ENCODE results near the gene MXD4. TPM values are rescaled to one million over a fixed set of nuclear protein-coding genes. Genes with fewer than 3 reads are reported as not detected.

MXD4 gene
- total RNA-seq, 1 experiment from 2014 or later = 12.8 TPM

DNA sequence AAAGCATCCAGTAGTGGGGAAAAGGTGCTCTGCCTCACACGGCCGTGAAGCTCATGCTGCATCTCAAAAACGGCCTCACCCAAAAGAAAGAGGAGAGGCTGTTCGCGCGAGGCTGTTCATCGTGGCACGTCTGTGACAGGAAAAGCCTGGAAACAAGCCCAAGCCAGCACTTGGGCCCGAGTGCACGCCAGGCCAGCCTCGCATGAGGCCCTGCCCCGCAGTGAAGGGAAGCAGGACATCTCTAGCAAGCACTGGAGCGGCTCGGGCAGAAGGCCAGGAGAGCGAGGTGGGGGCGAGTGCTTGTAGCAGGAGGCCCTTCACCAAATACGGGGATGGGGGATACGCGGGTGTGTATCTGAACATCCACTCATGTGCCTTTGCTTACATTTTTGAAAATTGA lies 39.9 kb upstream of the MXD4 start:
- no peaks in the 10 kb centered on the region for H3K4me1 Mint-ChIP-seq (ENCODE audit: low read depth, unreplicated experiment)
- H3K27me3 Mint-ChIP-seq (ENCODE audit: unreplicated experiment) = peaks cover 17% of the 10 kb centered on the region
- CTCF ChIA-PET = no interaction called here
- no peak for DNase-seq
- intact Hi-C loops (cut with micrococcal nuclease; ENCODE audit: unreplicated experiment) = no loop called here
- H3K9me3 Mint-ChIP-seq (ENCODE audit: low read depth, unreplicated experiment) = peaks cover 2% of the 10 kb centered on the region
- H3K36me3 Mint-ChIP-seq (ENCODE audit: insufficient read depth, unreplicated experiment) = no peaks in the 10 kb centered on the region
- TF ChIP-seq, protein P1, sequence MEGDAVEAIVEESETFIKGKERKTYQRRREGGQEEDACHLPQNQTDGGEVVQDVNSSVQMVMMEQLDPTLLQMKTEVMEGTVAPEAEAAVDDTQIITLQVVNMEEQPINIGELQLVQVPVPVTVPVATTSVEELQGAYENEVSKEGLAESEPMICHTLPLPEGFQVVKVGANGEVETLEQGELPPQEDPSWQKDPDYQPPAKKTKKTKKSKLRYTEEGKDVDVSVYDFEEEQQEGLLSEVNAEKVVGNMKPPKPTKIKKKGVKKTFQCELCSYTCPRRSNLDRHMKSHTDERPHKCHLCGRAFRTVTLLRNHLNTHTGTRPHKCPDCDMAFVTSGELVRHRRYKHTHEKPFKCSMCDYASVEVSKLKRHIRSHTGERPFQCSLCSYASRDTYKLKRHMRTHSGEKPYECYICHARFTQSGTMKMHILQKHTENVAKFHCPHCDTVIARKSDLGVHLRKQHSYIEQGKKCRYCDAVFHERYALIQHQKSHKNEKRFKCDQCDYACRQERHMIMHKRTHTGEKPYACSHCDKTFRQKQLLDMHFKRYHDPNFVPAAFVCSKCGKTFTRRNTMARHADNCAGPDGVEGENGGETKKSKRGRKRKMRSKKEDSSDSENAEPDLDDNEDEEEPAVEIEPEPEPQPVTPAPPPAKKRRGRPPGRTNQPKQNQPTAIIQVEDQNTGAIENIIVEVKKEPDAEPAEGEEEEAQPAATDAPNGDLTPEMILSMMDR (IDR thresholded peaks at IDR 0.05; ENCODE audit: unreplicated experiment) = no peak
- no peak overlapping the region for H3K4me3 Mint-ChIP-seq (ENCODE audit: low read depth, unreplicated experiment)
- BruUV-seq (replicated peaks) = no TSS peak
- H3K27ac Mint-ChIP-seq (ENCODE audit: unreplicated experiment) = no peak overlapping the region

DNA sequence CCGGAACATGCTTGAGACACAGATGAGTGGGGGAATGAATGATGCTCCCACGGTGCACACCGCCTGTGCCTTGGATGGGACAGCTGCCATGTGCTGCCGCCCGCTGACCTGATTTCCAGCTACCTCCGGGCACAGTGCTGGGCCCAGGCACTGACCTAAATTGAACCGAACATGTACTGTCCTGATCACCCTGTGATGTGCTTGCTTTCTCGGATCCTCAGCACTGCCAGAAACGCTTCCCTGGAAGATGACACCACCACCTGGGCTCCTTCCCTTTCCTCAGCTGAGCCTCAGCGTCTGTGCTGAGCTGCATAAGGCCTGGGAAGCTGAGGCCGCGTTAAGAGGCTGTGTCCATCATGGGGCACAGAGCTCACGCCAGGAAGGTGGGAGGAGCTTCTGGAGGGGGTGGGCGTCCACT lies 39.3 kb upstream of the MXD4 start:
- no peak for DNase-seq
- Mint-ChIP-seq H3K4me1 (ENCODE audit: low read depth, unreplicated experiment) (no peaks in the 10 kb centered on the region), H3K27me3 (ENCODE audit: unreplicated experiment) (peaks cover 17% of the 10 kb centered on the region), H3K36me3 (ENCODE audit: insufficient read depth, unreplicated experiment) (no peaks in the 10 kb centered on the region), H3K4me3 (ENCODE audit: low read depth, unreplicated experiment) (no peak overlapping the region), H3K9me3 (ENCODE audit: low read depth, unreplicated experiment) (peaks cover 2% of the 10 kb centered on the region), H3K27ac (ENCODE audit: unreplicated experiment) (no peak overlapping the region)
- TF ChIP-seq, protein P1 (IDR thresholded peaks at IDR 0.05; ENCODE audit: unreplicated experiment) = no peak
- CTCF ChIA-PET = no interaction called here
- intact Hi-C loops (cut with micrococcal nuclease; ENCODE audit: unreplicated experiment) = no loop called here
- BruUV-seq (replicated peaks) = no TSS peak

DNA sequence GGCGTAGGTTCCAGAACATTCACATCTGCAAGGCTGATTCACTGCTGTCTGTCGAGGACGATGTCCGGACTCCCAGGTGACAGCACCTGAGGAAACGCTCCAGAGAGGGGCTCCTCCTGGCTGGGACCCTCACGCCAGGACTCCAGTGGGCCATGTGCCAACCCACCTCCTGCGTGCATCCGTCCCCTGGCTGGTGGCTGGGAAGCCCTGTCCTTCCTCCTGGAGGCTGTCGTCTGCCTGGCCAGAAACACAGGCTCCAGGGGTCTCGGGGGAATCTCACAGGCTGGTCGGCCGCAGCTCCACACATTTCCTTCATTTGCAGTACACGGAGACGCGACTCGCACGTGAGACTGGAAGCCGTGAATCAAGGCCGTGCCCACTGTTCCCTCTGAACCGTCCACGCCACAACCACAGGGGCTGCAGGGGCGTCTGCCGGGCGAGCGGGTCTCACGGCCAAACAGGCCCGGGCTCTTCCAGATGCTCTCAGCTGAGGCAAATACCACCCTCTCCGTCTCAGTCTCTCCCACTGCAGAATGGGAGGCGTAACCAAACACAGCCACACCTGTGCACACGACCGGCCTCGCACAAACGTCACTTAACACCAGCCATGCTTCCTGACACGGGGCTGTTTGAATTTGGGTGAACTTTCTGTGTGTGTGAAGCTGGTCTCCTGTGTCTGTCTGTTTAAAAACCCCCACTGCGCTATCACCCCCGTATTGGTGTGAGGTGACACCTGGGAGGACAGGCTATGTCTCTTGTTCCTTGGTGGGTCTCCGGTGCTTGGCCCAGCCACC lies 38.7 kb upstream of the MXD4 start:
- intact Hi-C loops (cut with micrococcal nuclease; ENCODE audit: unreplicated experiment) = no loop called here
- H3K27ac Mint-ChIP-seq (ENCODE audit: unreplicated experiment) = no peak overlapping the region
- no TSS peak for BruUV-seq (replicated peaks)
- H3K36me3 Mint-ChIP-seq (ENCODE audit: insufficient read depth, unreplicated experiment) = no peaks in the 10 kb centered on the region
- peaks cover 17% of the 10 kb centered on the region for H3K27me3 Mint-ChIP-seq (ENCODE audit: unreplicated experiment)
- TF ChIP-seq, protein P1 (IDR thresholded peaks at IDR 0.05; ENCODE audit: unreplicated experiment) = no peak
- peaks cover 2% of the 10 kb centered on the region for H3K9me3 Mint-ChIP-seq (ENCODE audit: low read depth, unreplicated experiment)
- DNase-seq = no peak
- CTCF ChIA-PET = no interaction called here
- no peak overlapping the region for H3K4me3 Mint-ChIP-seq (ENCODE audit: low read depth, unreplicated experiment)
- no peaks in the 10 kb centered on the region for H3K4me1 Mint-ChIP-seq (ENCODE audit: low read depth, unreplicated experiment)

DNA sequence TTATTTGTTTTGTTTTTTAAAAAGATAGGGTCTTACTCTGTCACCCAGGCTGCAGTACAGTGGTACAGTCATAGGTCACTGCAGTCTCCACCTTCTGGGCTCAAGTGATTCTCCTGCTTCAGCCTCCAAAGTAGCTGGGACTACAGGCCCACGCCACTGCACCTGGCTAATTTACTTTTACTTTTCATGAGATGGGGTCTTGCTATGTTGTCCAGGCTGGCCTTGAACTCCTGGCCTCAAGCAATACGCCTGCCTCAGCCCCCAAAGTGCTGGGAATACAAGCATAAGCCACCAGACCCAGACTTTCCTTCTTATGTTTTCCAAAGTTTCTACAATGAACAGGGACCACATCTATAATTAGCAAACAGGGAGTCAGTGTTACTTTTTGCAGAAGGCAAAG lies 37.9 kb upstream of the MXD4 start:
- Mint-ChIP-seq H3K36me3 (ENCODE audit: insufficient read depth, unreplicated experiment) (no peaks in the 10 kb centered on the region), H3K4me3 (ENCODE audit: low read depth, unreplicated experiment) (no peak overlapping the region), H3K27ac (ENCODE audit: unreplicated experiment) (no peak overlapping the region), H3K9me3 (ENCODE audit: low read depth, unreplicated experiment) (peaks cover 2% of the 10 kb centered on the region), H3K4me1 (ENCODE audit: low read depth, unreplicated experiment) (no peaks in the 10 kb centered on the region), H3K27me3 (ENCODE audit: unreplicated experiment) (peaks cover 17% of the 10 kb centered on the region)
- no TSS peak for BruUV-seq (replicated peaks)
- intact Hi-C loops (cut with micrococcal nuclease; ENCODE audit: unreplicated experiment) = no loop called here
- TF ChIP-seq, protein P1 (IDR thresholded peaks at IDR 0.05; ENCODE audit: unreplicated experiment) = no peak
- DNase-seq = no peak
- CTCF ChIA-PET = no interaction called here
